Fibroblast of skin of left quadriceps (primary cell): ENCODE results near the gene IL1A.

Source experiments
- DNase-seq, 2 experiments: peaks; one replicate each; pipeline ENCODE4 v3.0.0-alpha.2; 2013; ENCODE audit warnings: low read depth in 2 of 2

IL1A gene

GRCh38 chr2:112792419-112792818 lies 8.1 kb upstream of the IL1A start:
- no peak for DNase-seq

- DNase-seq: no peak
Observed at GRCh38 chr2:112791693-112792230, 7.5 kb upstream of the IL1A start.

GRCh38 chr2:112791019-112791418 lies 6.7 kb upstream of the IL1A start:
- DNase-seq: no peak

- DNase-seq: no peak
Observed at GRCh38 chr2:112790305-112790704, 6.0 kb upstream of the IL1A start.

GRCh38 chr2:112789186-112789585 lies 4.9 kb upstream of the IL1A start:
- no peak for DNase-seq

- DNase-seq: no peak
Observed at GRCh38 chr2:112788653-112789052, 4.4 kb upstream of the IL1A start.

- DNase-seq: no peak
Observed at GRCh38 chr2:112787729-112788393, 3.6 kb upstream of the IL1A start.

- DNase-seq: no peak
Observed at GRCh38 chr2:112787294-112787693, 3.0 kb upstream of the IL1A start.

- no peak for DNase-seq
Observed at GRCh38 chr2:112783187-112783714, 1.0 kb downstream of the IL1A start.

GRCh38 chr2:112782234-112782799 lies 2.0 kb downstream of the IL1A start:
- DNase-seq: no peak

- no peak for DNase-seq
Observed at GRCh38 chr2:112779598-112779997, 4.7 kb downstream of the IL1A start.

- DNase-seq: no peak
Observed at GRCh38 chr2:112777036-112777435, 7.3 kb downstream of the IL1A start.

GRCh38 chr2:112776113-112776512 lies 8.2 kb downstream of the IL1A start:
- DNase-seq: no peak

GRCh38 chr2:112774536-112775285 lies 9.6 kb downstream of the IL1A start:
- no peak for DNase-seq

- no peak for DNase-seq
Observed at GRCh38 chr2:112773556-112773955, 10.7 kb downstream of the IL1A start.

- DNase-seq: no peak
Observed at GRCh38 chr2:112772911-112773475, 11.3 kb downstream of the IL1A start.

- no peak for DNase-seq
Observed at GRCh38 chr2:112772322-112772721, 12.0 kb downstream of the IL1A start.

- no peak for DNase-seq
Observed at GRCh38 chr2:112768432-112768831, 15.9 kb downstream of the IL1A start.

- no peak for DNase-seq
Observed at GRCh38 chr2:112767693-112768330, 16.5 kb downstream of the IL1A start.

GRCh38 chr2:112765251-112765650 lies 19.0 kb downstream of the IL1A start:
- no peak for DNase-seq
